Bronchial epithelial cell (primary cell): ENCODE measurements around the gene TMEM218. TPM values are rescaled to one million over a fixed set of nuclear protein-coding genes. Genes with fewer than 3 reads are reported as not detected.

Source experiments
- DNase-seq: peaks from one replicate; pipeline ENCODE4 v3.0.0-alpha.2; 2010; ENCODE audit warnings: low read depth
- FAIRE-seq: peaks from 2 replicates; lab custom pipeline; 2011; peaks lifted over from hg19 to GRCh38; lab: Jason Lieb, UNC
- H3K27me3 ChIP-seq: 2 replicates; pipeline ENCODE4 v1.5.1; 2011; ENCODE audit warnings: low read length; ENCODE audit not compliant: control insufficient read depth, insufficient read depth
- H3K36me3 ChIP-seq: 2 replicates; pipeline ENCODE4 v1.5.1; 2011; ENCODE audit warnings: low read length; ENCODE audit not compliant: control insufficient read depth, insufficient read depth
- H3K4me3 ChIP-seq: 2 replicates; pipeline ENCODE4 v1.5.1; 2011; ENCODE audit warnings: mild to moderate bottlenecking, low read depth, low read length, control low read depth
- CTCF ChIP-seq: IDR thresholded peaks from 2 replicates; pipeline ENCODE4 v1.5.1; 2011; ENCODE audit warnings: mild to moderate bottlenecking, moderate library complexity, low read length, control low read depth, inconsistent platforms; ENCODE audit not compliant: insufficient read depth, severe bottlenecking
- total RNA-seq: library from RNA; depleted of rRNA; stranded (reverse); fragments of >200 nt; gene quantifications from 2 replicates; pipeline ENCODE4 v1.2.1, GENCODE V29; 2014

Gene TMEM218
- total RNA-seq, 1 donor from 2014 or later: 28.4 TPM

GRCh38 chr11:125155100-125155444 is 43.6 kb upstream of the TMEM218 start:
- H3K27me3 ChIP-seq: peaks cover 1% of the 10 kb centered on the region
- no peak for TF ChIP-seq CTCF
- H3K4me3 ChIP-seq: no peak overlapping the region
- H3K36me3 ChIP-seq: no peaks in the 10 kb centered on the region
- no peak for FAIRE-seq
- no peak for DNase-seq

GRCh38 chr11:125154378-125155099 is 43.1 kb upstream of the TMEM218 start:
- H3K27me3 ChIP-seq: peaks cover 1% of the 10 kb centered on the region
- FAIRE-seq (no peak), DNase-seq (no peak)
- H3K36me3 ChIP-seq: no peaks in the 10 kb centered on the region
- H3K4me3 ChIP-seq: no peak overlapping the region
- TF ChIP-seq CTCF: no peak

GRCh38 chr11:125153837-125154236 is 42.4 kb upstream of the TMEM218 start:
- no peak overlapping the region for H3K4me3 ChIP-seq
- TF ChIP-seq CTCF: no peak
- no peaks in the 10 kb centered on the region for H3K36me3 ChIP-seq
- no peak for FAIRE-seq
- DNase-seq: no peak
- peaks cover 1% of the 10 kb centered on the region for H3K27me3 ChIP-seq

DNA sequence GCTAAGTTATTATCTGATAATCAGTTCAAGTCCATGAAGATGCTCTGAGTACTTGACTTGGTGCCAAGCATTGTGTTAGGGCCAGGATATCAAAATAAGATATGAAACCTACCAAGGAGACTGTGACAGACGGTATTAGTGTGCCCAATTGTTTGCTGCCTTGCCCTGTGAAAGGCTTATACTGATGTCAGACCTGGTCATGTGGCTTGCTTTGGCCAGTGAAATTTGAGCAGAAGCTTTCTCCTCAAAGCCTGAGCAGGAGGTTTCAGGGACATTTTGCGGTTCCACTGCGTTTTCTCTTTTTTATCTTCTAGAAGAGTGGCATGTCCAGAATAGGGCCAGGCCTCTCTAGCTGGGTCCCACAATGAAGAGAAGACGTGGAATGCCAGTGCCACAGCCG is 37.3 kb upstream of the TMEM218 start:
- no peak for TF ChIP-seq CTCF
- no peak for FAIRE-seq
- no peak for DNase-seq
- Histone ChIP-seq H3K27me3 (peaks cover 2% of the 10 kb centered on the region), H3K36me3 (no peaks in the 10 kb centered on the region), H3K4me3 (no peak overlapping the region)

- no peaks in the 10 kb centered on the region for H3K36me3 ChIP-seq
- H3K27me3 ChIP-seq: peaks cover 2% of the 10 kb centered on the region
- FAIRE-seq: no peak
- TF ChIP-seq CTCF: no peak
- H3K4me3 ChIP-seq: no peak overlapping the region
- DNase-seq: no peak
Measured at GRCh38 chr11:125148011-125148410, 36.6 kb upstream of the TMEM218 start.

- FAIRE-seq: no peak
- Histone ChIP-seq H3K27me3 (peaks cover 2% of the 10 kb centered on the region), H3K4me3 (no peak overlapping the region), H3K36me3 (no peaks in the 10 kb centered on the region)
- no peak for DNase-seq
- no peak for TF ChIP-seq CTCF
Measured at GRCh38 chr11:125147280-125147679, 35.9 kb upstream of the TMEM218 start.
